Mucosa of gallbladder (tissue), 1 donor: ENCODE results near the gene SPR. TPM values are rescaled to one million over a fixed set of nuclear protein-coding genes. Genes with fewer than 3 reads are reported as not detected.
"Not testable (repeated sequence)": the region's sequence is repeated elsewhere in the genome, so short reads cannot be mapped to it uniquely, and the experiment has no call there.

Experiments used
- DNase-seq: peaks from one replicate; pipeline ENCODE4 v3.0.0-alpha.2; 2020; ENCODE audit warnings: low spot score
- total RNA-seq: library from RNA; stranded (reverse); gene quantifications from one replicate; pipeline ENCODE4 v1.2.1, GENCODE V29; 2021
- donor health status: DM: no; HTN: no; CAD: no.

SPR gene
- total RNA-seq, 1 donor from 2014 or later, result 60.3 TPM

- no peak for DNase-seq
These were observed 1.4 kb downstream of the SPR start for GRCh38 chr2:72888438-72889202.

GRCh38 chr2:72889991-72890390, 2.8 kb downstream of the SPR start:
- no peak for DNase-seq

GRCh38 chr2:72891091-72891818, 4.0 kb downstream of the SPR start:
- DNase-seq, result no peak

GRCh38 chr2:72892506-72893173, 5.4 kb downstream of the SPR start:
- DNase-seq, result peak; percentile 67

- DNase-seq, result no peak
These were observed 6.5 kb downstream of the SPR start for GRCh38 chr2:72893594-72894319.

GRCh38 chr2:72894514-72894913, 7.3 kb downstream of the SPR start:
- no peak for DNase-seq

GRCh38 chr2:72895154-72895553, 7.9 kb downstream of the SPR start:
- DNase-seq, result no peak

GRCh38 chr2:72895759-72896281, 8.6 kb downstream of the SPR start:
- no peak for DNase-seq

GRCh38 chr2:72896446-72896845, 9.2 kb downstream of the SPR start:
- no peak for DNase-seq

GRCh38 chr2:72897785-72898584, 10.8 kb downstream of the SPR start:
- no peak for DNase-seq

GRCh38 chr2:72898585-72898906, 11.3 kb downstream of the SPR start:
- no peak for DNase-seq

- no peak for DNase-seq
These were observed 13.1 kb downstream of the SPR start for GRCh38 chr2:72900191-72900825.

- no peak for DNase-seq
These were observed 14.2 kb downstream of the SPR start for GRCh38 chr2:72901426-72901825.

GRCh38 chr2:72907369-72907768, 20.2 kb downstream of the SPR start:
- not testable (repeated sequence) for DNase-seq

GRCh38 chr2:72908741-72909140, 21.5 kb downstream of the SPR start:
- DNase-seq, result no peak

GRCh38 chr2:72911256-72911655, 24.0 kb downstream of the SPR start:
- no peak for DNase-seq

- DNase-seq, result no peak
These were observed 26.4 kb downstream of the SPR start for GRCh38 chr2:72913486-72914205.

GRCh38 chr2:72914206-72914559, 27.0 kb downstream of the SPR start:
- no peak for DNase-seq

GRCh38 chr2:72914589-72915319, 27.5 kb downstream of the SPR start:
- DNase-seq, result no peak
